Keratinocyte (primary cell): ENCODE measurements around the gene ZSCAN9. TPM values are rescaled to one million over a fixed set of nuclear protein-coding genes. Genes with fewer than 3 reads are reported as not detected.
A peak's percentile ranks its signal among the peaks of the same experiment; 100 is the strongest.

Experiments used
- DNase-seq: peaks from one replicate; pipeline ENCODE4 v3.0.0-alpha.2; 2011; ENCODE audit warnings: low read depth, missing footprints, low spot score
- FAIRE-seq: peaks from 2 replicates; lab custom pipeline; 2011; peaks lifted over from hg19 to GRCh38; lab: Jason Lieb, UNC
- H2AFZ ChIP-seq: 2 replicates; pipeline ENCODE4 v1.6.0; 2012; ENCODE audit warnings: low read length, control low read depth, inconsistent platforms; ENCODE audit not compliant: control insufficient read depth
- H3K27ac ChIP-seq: 2 replicates; pipeline ENCODE4 v1.5.1; 2011; ENCODE audit warnings: low read length; ENCODE audit not compliant: control insufficient read depth, insufficient read depth
- H3K27me3 ChIP-seq: 3 replicates; pipeline ENCODE4 v1.6.0; 2011; ENCODE audit warnings: low read length; ENCODE audit not compliant: control insufficient read depth, insufficient read depth; ENCODE audit errors: extremely low read depth
- H3K36me3 ChIP-seq, 2 experiments: 2 replicates in 1 of 2; 3 replicates in 1 of 2; pipeline ENCODE4 v1.5.1; 2011; ENCODE audit warnings: low read length in 2 of 2, mild to moderate bottlenecking in 1 of 2; ENCODE audit not compliant: control insufficient read depth in 2 of 2, insufficient read depth in 2 of 2; ENCODE audit errors: extremely low read depth in 1 of 2
- H3K4me1 ChIP-seq: 3 replicates; pipeline ENCODE4 v1.5.1; 2011; ENCODE audit warnings: low read length; ENCODE audit not compliant: control insufficient read depth, insufficient read depth; ENCODE audit errors: extremely low read depth
- H3K4me2 ChIP-seq: 3 replicates; pipeline ENCODE4 v1.6.0; 2011; ENCODE audit warnings: low read depth, low read length; ENCODE audit not compliant: control insufficient read depth, insufficient read depth; ENCODE audit errors: extremely low read depth
- H3K4me3 ChIP-seq, 3 experiments: fragments of 200-600 bp in 1 of 3; sonication (generic) in 1 of 3; 2 replicates in 2 of 3; 3 replicates in 1 of 3; pipeline ENCODE4 v1.5.1; 2011 to 2016; ENCODE audit warnings: low read length in 3 of 3, mild to moderate bottlenecking in 3 of 3, control low read depth in 2 of 3, inconsistent platforms in 1 of 3, low read depth in 1 of 3, mixed read lengths in 1 of 3, mixed run types in 1 of 3, moderate library complexity in 1 of 3; ENCODE audit not compliant: control insufficient read depth in 2 of 3, insufficient read depth in 2 of 3; ENCODE audit errors: extremely low read depth in 1 of 3
- H3K79me2 ChIP-seq: 2 replicates; pipeline ENCODE4 v1.6.0; 2012; ENCODE audit warnings: low read length; ENCODE audit not compliant: control insufficient read depth, insufficient read depth
- H3K9ac ChIP-seq: 3 replicates; pipeline ENCODE4 v1.6.0; 2011; ENCODE audit warnings: low read length; ENCODE audit not compliant: control insufficient read depth, insufficient read depth; ENCODE audit errors: extremely low read depth
- H3K9me1 ChIP-seq: 3 replicates; pipeline ENCODE4 v1.6.0; 2011; ENCODE audit warnings: low read length; ENCODE audit not compliant: control insufficient read depth, insufficient read depth; ENCODE audit errors: extremely low read depth
- H3K9me3 ChIP-seq: 2 replicates; pipeline ENCODE4 v1.5.1; 2012; ENCODE audit warnings: low read depth, low read length; ENCODE audit not compliant: control insufficient read depth
- H4K20me1 ChIP-seq: 3 replicates; pipeline ENCODE4 v1.6.0; 2011; ENCODE audit warnings: low read length; ENCODE audit not compliant: control insufficient read depth, insufficient read depth; ENCODE audit errors: extremely low read depth
- CTCF ChIP-seq, 3 experiments: IDR thresholded peaks in 1 of 3; conservative IDR thresholded peaks in 1 of 3; optimal IDR thresholded peaks in 1 of 3; 2 replicates in 2 of 3; 3 replicates in 1 of 3; pipeline versions ENCODE3 to v1.5.1; 2011; ENCODE audit warnings: low read length in 3 of 3, mild to moderate bottlenecking in 3 of 3, moderate library complexity in 2 of 3, control low read depth in 1 of 3, inconsistent platforms in 1 of 3; ENCODE audit not compliant: insufficient read depth in 2 of 3; ENCODE audit errors: extremely low read depth in 1 of 3
- EZH2 ChIP-seq: IDR thresholded peaks from one replicate; pipeline ENCODE4 v1.6.1; 2012; ENCODE audit warnings: inconsistent platforms, mild to moderate bottlenecking, low read length, moderate library complexity
- dilution Hi-C: fragments of 300-500 bp; cut with MboI; formaldehyde crosslinking; loops from one replicate; pipeline ENCODE4 v1.7.0; 2020; ENCODE audit warnings: low sequenced_read_pairs; ENCODE audit not compliant: extremely low pct_ligation_motif_present
- polyA plus RNA-seq, 5 experiments: library from polyadenylated mRNA; depleted of rRNA in 3 of 5; stranded (reverse) in 3 of 5; stranded (forward) in 1 of 5; unstranded in 1 of 5; fragments of >200 nt; gene quantifications; 1 replicate in 1 of 5; 2 replicates in 3 of 5; 3 replicates in 1 of 5; pipeline versions ENCODE4 v1.2.1 to v1.2.3, GENCODE V29; 2011 to 2012; ENCODE audit warnings: missing spikeins in 2 of 5, low read depth in 1 of 5, low replicate concordance in 1 of 5

Gene ZSCAN9
- polyA plus RNA-seq, 1 donor (not counting 4 experiments of a cell fraction or from before 2014, with no cell fraction given) = 12.0 TPM

- peaks cover 3% of the 10 kb centered on the region for H3K27me3 ChIP-seq
- no peaks in the 10 kb centered on the region for H3K9me1 ChIP-seq
- no peak overlapping the region for H2AFZ ChIP-seq
- dilution Hi-C loops = no loop called here
- H3K9me3 ChIP-seq = no peaks in the 10 kb centered on the region
- no peaks in the 10 kb centered on the region for H3K79me2 ChIP-seq
- no peaks in the 10 kb centered on the region for H4K20me1 ChIP-seq
- peak overlapping the region in 2 of 3 experiments; percentile 48 to 76 for H3K4me3 ChIP-seq
- peaks cover 16% of the 10 kb centered on the region for H3K4me1 ChIP-seq
- DNase-seq = no peak
- no peaks in the 10 kb centered on the region for H3K36me3 ChIP-seq
- H3K4me2 ChIP-seq = peak overlapping the region; percentile 82
- H3K27ac ChIP-seq = peak overlapping the region; percentile 30
- no peak overlapping the region for H3K9ac ChIP-seq
- FAIRE-seq = no peak
- TF ChIP-seq CTCF (optimal IDR thresholded peaks at IDR 0.05 in 1 of 3, IDR thresholded peaks at IDR 0.05 in 1 of 3, conservative IDR thresholded peaks at IDR 0.05 in 1 of 3; ENCODE audit: extremely low read depth in 1 of 3, insufficient read depth in 2 of 3, low read length in 3 of 3) = no peak
- no peak for TF ChIP-seq EZH2
Measured at GRCh38 chr6:28213213-28213523, 11.9 kb upstream of the ZSCAN9 start.

GRCh38 chr6:28215425-28215824 lies 9.7 kb upstream of the ZSCAN9 start:
- FAIRE-seq = peak; percentile 52

More at GRCh38 chr6:28215425-28215824, 9.7 kb upstream of the ZSCAN9 start:
- Histone ChIP-seq H3K27me3 (no peaks in the 10 kb centered on the region), H4K20me1 (no peaks in the 10 kb centered on the region), H3K4me3 (peak overlapping the region in 1 of 3 experiments; percentile 1), H3K4me2 (peak overlapping the region; percentile 44), H2AFZ (peak overlapping the region; percentile 65), H3K9ac (no peak overlapping the region), H3K36me3 (no peaks in the 10 kb centered on the region), H3K9me1 (no peaks in the 10 kb centered on the region), H3K79me2 (no peaks in the 10 kb centered on the region), H3K27ac (no peak overlapping the region), H3K4me1 (peaks cover 10% of the 10 kb centered on the region), H3K9me3 (no peaks in the 10 kb centered on the region)
- TF ChIP-seq EZH2 = no peak
- no peak for TF ChIP-seq CTCF (optimal IDR thresholded peaks at IDR 0.05 in 1 of 3, IDR thresholded peaks at IDR 0.05 in 1 of 3, conservative IDR thresholded peaks at IDR 0.05 in 1 of 3; ENCODE audit: extremely low read depth in 1 of 3, insufficient read depth in 2 of 3, low read length in 3 of 3)
- DNase-seq = no peak
- dilution Hi-C loops = no loop called here
